HG03175 (cell line): ENCODE results near the gene CLEC3A.
"Not testable (repeated sequence)": the region's sequence is repeated elsewhere in the genome, so short reads cannot be mapped to it uniquely, and the experiment has no call there.

ENCODE experiments used
- ATAC-seq: cut with Tn5 transposase; IDR thresholded peaks from one replicate; pipeline ENCODE4 v1.9.1; 2021; ENCODE audit warnings: mild to moderate bottlenecking, moderate library complexity; ENCODE audit not compliant: unreplicated experiment

CLEC3A gene

GRCh38 chr16:78028018-78028417, 5.7 kb downstream of the CLEC3A start:
- no peak for ATAC-seq

- ATAC-seq: no peak
These were observed 12.2 kb downstream of the CLEC3A start for GRCh38 chr16:78034530-78034929.

- ATAC-seq: no peak
These were observed 12.7 kb downstream of the CLEC3A start for GRCh38 chr16:78035012-78035411.

GRCh38 chr16:78040396-78040795, 18.0 kb downstream of the CLEC3A start:
- ATAC-seq: no peak

- peak; percentile 62 for ATAC-seq
These were observed 23.7 kb downstream of the CLEC3A start for GRCh38 chr16:78045865-78046581.

- ATAC-seq: no peak
These were observed 26.0 kb downstream of the CLEC3A start for GRCh38 chr16:78048319-78048718.

- ATAC-seq: no peak
These were observed 28.5 kb downstream of the CLEC3A start for GRCh38 chr16:78050734-78051400.

GRCh38 chr16:78057803-78058564, 35.6 kb downstream of the CLEC3A start:
- ATAC-seq: no peak

- not testable (repeated sequence) for ATAC-seq
These were observed 37.5 kb downstream of the CLEC3A start for GRCh38 chr16:78059806-78060205.

GRCh38 chr16:78060295-78060694, 37.9 kb downstream of the CLEC3A start:
- no peak for ATAC-seq

GRCh38 chr16:78060809-78061208, 38.5 kb downstream of the CLEC3A start:
- ATAC-seq: no peak

- ATAC-seq: no peak
These were observed 43.0 kb downstream of the CLEC3A start for GRCh38 chr16:78065319-78065718.

- ATAC-seq: no peak
These were observed 47.6 kb downstream of the CLEC3A start for GRCh38 chr16:78069913-78070312.

- no peak for ATAC-seq
These were observed 49.9 kb downstream of the CLEC3A start for GRCh38 chr16:78072275-78072674.

GRCh38 chr16:78075800-78076199, 53.5 kb downstream of the CLEC3A start:
- no peak for ATAC-seq

- ATAC-seq: no peak
These were observed 59.0 kb downstream of the CLEC3A start for GRCh38 chr16:78081341-78081740.
